ENCODE measurements around the gene LTBP1. TPM values are rescaled to one million over a fixed set of nuclear protein-coding genes. Genes with fewer than 3 reads are reported as not detected.
A peak's percentile ranks its signal among the peaks of the same experiment; 100 is the strongest.

LTBP1 gene
- total and polyA plus RNA-seq, 2 of the 13 experiments (the other 11 are each of a cell fraction or from before 2014, with no cell fraction given), result 0.12 to 0.22 TPM

DNA sequence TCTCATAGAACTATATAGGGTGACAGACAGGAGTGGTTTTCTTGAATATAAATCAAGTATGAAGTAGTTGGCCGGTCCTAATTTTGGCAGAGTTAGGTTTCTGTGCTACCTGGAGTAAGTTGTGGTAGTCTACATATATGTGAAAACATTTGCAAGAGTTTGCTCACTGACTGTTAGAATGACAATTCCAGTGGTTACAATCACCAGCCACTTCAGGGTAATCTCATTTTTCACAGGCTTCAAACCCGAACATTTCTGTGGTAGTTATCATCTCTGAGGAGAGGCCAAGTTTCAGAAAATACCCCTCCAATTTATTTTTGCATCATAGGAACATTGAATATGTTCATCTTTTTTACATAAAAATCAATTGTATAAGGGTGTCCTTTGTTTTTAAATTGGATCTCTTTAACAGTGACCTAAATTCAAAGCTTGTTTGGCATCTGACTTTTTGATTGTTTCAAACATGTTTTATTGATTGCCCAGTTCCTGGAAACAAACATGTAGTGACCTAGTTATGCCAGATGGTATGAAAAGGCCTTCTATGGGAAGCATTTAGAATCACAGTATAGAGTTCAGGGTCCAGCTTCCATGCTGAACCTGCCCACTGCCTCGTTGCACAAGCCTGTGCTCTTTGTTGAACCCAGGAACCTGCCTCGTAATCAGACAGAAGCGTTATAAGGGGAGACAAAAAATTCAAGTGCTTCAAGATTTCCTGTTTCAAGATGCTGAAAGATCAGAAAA lies 250.6 kb downstream of the LTBP1 start (continued):
- TF ChIP-seq, protein P1, sequence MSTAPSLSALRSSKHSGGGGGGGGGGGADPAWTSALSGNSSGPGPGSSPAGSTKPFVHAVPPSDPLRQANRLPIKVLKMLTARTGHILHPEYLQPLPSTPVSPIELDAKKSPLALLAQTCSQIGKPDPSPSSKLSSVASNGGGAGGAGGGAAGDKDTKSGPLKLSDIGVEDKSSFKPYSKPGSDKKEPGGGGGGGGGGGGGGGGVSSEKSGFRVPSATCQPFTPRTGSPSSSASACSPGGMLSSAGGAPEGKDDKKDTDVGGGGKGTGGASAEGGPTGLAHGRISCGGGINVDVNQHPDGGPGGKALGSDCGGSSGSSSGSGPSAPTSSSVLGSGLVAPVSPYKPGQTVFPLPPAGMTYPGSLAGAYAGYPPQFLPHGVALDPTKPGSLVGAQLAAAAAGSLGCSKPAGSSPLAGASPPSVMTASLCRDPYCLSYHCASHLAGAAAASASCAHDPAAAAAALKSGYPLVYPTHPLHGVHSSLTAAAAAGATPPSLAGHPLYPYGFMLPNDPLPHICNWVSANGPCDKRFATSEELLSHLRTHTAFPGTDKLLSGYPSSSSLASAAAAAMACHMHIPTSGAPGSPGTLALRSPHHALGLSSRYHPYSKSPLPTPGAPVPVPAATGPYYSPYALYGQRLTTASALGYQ (CRISPR knock-in tag; IDR thresholded peaks at IDR 0.05), result no peak; the same call in 1 of the 2 replicates
- TF ChIP-seq BCL6 (CRISPR knock-in tag; IDR thresholded peaks at IDR 0.05) (peak; percentile 98), FOXK1 (CRISPR knock-in tag; IDR thresholded peaks at IDR 0.05; ENCODE audit: borderline replicate concordance, low read depth) (peak; percentile 79; the same call in 1 of the 2 replicates), ZNF256 (CRISPR knock-in tag; conservative IDR thresholded peaks at IDR 0.05) (no peak), MED1 (CRISPR knock-in tag; IDR thresholded peaks at IDR 0.05) (peak; percentile 64), ZNF3 (CRISPR knock-in tag; IDR thresholded peaks at IDR 0.05) (0 out of 2 replicates have a peak, but pooled peaks have one; percentile 43), ATF1 (CRISPR knock-in tag; IDR thresholded peaks at IDR 0.05) (peak; percentile 54; the same call in 1 of the 2 replicates), ZNF292 (CRISPR knock-in tag; IDR thresholded peaks at IDR 0.05; ENCODE audit: borderline replicate concordance, low read depth) (peak; percentile 51; the same call in 1 of the 2 replicates)
- TF ChIP-seq, protein P2, sequence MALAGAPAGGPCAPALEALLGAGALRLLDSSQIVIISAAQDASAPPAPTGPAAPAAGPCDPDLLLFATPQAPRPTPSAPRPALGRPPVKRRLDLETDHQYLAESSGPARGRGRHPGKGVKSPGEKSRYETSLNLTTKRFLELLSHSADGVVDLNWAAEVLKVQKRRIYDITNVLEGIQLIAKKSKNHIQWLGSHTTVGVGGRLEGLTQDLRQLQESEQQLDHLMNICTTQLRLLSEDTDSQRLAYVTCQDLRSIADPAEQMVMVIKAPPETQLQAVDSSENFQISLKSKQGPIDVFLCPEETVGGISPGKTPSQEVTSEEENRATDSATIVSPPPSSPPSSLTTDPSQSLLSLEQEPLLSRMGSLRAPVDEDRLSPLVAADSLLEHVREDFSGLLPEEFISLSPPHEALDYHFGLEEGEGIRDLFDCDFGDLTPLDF (CRISPR knock-in tag; IDR thresholded peaks at IDR 0.05), result no peak
- TF ChIP-seq, protein P3, sequence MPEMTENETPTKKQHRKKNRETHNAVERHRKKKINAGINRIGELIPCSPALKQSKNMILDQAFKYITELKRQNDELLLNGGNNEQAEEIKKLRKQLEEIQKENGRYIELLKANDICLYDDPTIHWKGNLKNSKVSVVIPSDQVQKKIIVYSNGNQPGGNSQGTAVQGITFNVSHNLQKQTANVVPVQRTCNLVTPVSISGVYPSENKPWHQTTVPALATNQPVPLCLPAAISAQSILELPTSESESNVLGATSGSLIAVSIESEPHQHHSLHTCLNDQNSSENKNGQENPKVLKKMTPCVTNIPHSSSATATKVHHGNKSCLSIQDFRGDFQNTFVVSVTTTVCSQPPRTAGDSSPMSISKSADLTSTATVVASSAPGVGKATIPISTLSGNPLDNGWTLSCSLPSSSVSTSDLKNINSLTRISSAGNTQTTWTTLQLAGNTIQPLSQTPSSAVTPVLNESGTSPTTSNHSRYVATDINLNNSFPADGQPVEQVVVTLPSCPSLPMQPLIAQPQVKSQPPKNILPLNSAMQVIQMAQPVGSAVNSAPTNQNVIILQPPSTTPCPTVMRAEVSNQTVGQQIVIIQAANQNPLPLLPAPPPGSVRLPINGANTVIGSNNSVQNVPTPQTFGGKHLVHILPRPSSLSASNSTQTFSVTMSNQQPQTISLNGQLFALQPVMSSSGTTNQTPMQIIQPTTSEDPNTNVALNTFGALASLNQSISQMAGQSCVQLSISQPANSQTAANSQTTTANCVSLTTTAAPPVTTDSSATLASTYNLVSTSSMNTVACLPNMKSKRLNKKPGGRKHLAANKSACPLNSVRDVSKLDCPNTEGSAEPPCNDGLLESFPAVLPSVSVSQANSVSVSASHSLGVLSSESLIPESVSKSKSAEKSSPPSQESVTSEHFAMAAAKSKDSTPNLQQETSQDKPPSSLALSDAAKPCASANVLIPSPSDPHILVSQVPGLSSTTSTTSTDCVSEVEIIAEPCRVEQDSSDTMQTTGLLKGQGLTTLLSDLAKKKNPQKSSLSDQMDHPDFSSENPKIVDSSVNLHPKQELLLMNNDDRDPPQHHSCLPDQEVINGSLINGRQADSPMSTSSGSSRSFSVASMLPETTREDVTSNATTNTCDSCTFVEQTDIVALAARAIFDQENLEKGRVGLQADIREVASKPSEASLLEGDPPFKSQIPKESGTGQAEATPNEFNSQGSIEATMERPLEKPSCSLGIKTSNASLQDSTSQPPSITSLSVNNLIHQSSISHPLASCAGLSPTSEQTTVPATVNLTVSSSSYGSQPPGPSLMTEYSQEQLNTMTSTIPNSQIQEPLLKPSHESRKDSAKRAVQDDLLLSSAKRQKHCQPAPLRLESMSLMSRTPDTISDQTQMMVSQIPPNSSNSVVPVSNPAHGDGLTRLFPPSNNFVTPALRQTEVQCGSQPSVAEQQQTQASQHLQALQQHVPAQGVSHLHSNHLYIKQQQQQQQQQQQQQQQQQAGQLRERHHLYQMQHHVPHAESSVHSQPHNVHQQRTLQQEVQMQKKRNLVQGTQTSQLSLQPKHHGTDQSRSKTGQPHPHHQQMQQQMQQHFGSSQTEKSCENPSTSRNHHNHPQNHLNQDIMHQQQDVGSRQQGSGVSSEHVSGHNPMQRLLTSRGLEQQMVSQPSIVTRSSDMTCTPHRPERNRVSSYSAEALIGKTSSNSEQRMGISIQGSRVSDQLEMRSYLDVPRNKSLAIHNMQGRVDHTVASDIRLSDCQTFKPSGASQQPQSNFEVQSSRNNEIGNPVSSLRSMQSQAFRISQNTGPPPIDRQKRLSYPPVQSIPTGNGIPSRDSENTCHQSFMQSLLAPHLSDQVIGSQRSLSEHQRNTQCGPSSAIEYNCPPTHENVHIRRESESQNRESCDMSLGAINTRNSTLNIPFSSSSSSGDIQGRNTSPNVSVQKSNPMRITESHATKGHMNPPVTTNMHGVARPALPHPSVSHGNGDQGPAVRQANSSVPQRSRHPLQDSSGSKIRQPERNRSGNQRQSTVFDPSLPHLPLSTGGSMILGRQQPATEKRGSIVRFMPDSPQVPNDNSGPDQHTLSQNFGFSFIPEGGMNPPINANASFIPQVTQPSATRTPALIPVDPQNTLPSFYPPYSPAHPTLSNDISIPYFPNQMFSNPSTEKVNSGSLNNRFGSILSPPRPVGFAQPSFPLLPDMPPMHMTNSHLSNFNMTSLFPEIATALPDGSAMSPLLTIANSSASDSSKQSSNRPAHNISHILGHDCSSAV (CRISPR knock-in tag; IDR thresholded peaks at IDR 0.05; ENCODE audit: borderline replicate concordance), result no peak
- TF ChIP-seq, protein P4, sequence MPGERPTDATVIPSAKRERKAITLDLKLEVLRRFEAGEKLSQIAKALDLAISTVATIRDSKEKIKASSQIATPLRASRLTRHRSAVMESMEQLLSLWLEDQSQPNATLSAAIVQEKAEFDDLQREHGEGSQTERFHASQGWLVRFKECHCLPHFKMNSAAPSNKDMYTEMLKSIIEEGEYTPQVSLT (CRISPR knock-in tag; IDR thresholded peaks at IDR 0.05; ENCODE audit: borderline replicate concordance, low read depth), result no peak
- TF ChIP-seq, protein P5, sequence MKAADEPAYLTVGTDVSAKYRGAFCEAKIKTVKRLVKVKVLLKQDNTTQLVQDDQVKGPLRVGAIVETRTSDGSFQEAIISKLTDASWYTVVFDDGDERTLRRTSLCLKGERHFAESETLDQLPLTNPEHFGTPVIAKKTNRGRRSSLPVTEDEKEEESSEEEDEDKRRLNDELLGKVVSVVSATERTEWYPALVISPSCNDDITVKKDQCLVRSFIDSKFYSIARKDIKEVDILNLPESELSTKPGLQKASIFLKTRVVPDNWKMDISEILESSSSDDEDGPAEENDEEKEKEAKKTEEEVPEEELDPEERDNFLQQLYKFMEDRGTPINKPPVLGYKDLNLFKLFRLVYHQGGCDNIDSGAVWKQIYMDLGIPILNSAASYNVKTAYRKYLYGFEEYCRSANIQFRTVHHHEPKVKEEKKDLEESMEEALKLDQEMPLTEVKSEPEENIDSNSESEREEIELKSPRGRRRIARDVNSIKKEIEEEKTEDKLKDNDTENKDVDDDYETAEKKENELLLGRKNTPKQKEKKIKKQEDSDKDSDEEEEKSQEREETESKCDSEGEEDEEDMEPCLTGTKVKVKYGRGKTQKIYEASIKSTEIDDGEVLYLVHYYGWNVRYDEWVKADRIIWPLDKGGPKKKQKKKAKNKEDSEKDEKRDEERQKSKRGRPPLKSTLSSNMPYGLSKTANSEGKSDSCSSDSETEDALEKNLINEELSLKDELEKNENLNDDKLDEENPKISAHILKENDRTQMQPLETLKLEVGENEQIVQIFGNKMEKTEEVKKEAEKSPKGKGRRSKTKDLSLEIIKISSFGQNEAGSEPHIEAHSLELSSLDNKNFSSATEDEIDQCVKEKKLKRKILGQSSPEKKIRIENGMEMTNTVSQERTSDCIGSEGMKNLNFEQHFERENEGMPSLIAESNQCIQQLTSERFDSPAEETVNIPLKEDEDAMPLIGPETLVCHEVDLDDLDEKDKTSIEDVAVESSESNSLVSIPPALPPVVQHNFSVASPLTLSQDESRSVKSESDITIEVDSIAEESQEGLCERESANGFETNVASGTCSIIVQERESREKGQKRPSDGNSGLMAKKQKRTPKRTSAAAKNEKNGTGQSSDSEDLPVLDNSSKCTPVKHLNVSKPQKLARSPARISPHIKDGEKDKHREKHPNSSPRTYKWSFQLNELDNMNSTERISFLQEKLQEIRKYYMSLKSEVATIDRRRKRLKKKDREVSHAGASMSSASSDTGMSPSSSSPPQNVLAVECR (CRISPR knock-in tag; IDR thresholded peaks at IDR 0.05; ENCODE audit: borderline replicate concordance), result no peak

Measured in HepG2 (cell line).